SK-N-MC (cell line): ENCODE measurements around the gene FAM162B.
"Not testable (repeated sequence)": the region's sequence is repeated elsewhere in the genome, so short reads cannot be mapped to it uniquely, and the experiment has no call there.

ENCODE experiments used
- EZH2 ChIP-seq: fragments of 200-600 bp; sonication (generic); IDR thresholded peaks from one replicate; pipeline ENCODE4 v1.6.1; 2017; ENCODE audit warnings: antibody characterized with exemption
- POLR2AphosphoS5 ChIP-seq: IDR thresholded peaks from 2 replicates; pipeline ENCODE4 v1.6.1; 2012; ENCODE audit warnings: mild to moderate bottlenecking, low read depth, low read length, borderline replicate concordance

- TF ChIP-seq POLR2AphosphoS5, EZH2: not testable (repeated sequence)
Observed at GRCh38 chr6:116703888-116704287, 61.6 kb downstream of the FAM162B start.
